BJ (cell line): ENCODE measurements around the gene HNRNPC. TPM values are rescaled to one million over a fixed set of nuclear protein-coding genes. Genes with fewer than 3 reads are reported as not detected.
A peak's percentile ranks its signal among the peaks of the same experiment; 100 is the strongest.

ENCODE experiments used
- CTCF ChIA-PET: fragments of 350-600 bp; formaldehyde crosslinking; extraction: SDS; loops from one replicate; lab custom pipeline; 2021; ENCODE audit warnings: antibody characterized with exemption, inconsistent platforms; lab: Yijun Ruan, JAX
- POLR2A ChIA-PET: fragments of 300-600 bp; sonication (Branson Sonifier 250); formaldehyde crosslinking; extraction: SDS; loops from one replicate; lab custom pipeline; 2021; ENCODE audit warnings: antibody characterized with exemption; lab: Charles Lee
- DNase-seq: peaks from one replicate; pipeline ENCODE4 v3.0.0-alpha.2; 2011; ENCODE audit warnings: low read depth
- H3K27me3 ChIP-seq: 2 replicates; pipeline ENCODE4 v1.6.0; 2011; ENCODE audit warnings: low read length; ENCODE audit not compliant: control insufficient read depth, insufficient read depth
- H3K36me3 ChIP-seq: 2 replicates; pipeline ENCODE4 v1.5.1; 2011; ENCODE audit warnings: low read length; ENCODE audit not compliant: control insufficient read depth, insufficient read depth
- H3K4me3 ChIP-seq: 2 replicates; pipeline ENCODE4 v1.5.1; 2011; ENCODE audit warnings: low read depth, mild to moderate bottlenecking, control low read depth, low read length
- polyA plus RNA-seq: library from polyadenylated mRNA; depleted of rRNA; stranded (reverse); fragments of >200 nt; gene quantifications from 2 replicates; pipeline ENCODE4 v1.2.3, GENCODE V29; 2011
- TF ChIP-seq, protein P1 (sequence below): IDR thresholded peaks from 2 replicates; pipeline ENCODE4 v1.5.1; 2011; ENCODE audit warnings: low read depth, mild to moderate bottlenecking, control low read depth, inconsistent platforms, low read length, moderate library complexity; ENCODE audit not compliant: insufficient read depth

Gene HNRNPC
- polyA plus RNA-seq, 1 experiment, result 540 TPM

DNA sequence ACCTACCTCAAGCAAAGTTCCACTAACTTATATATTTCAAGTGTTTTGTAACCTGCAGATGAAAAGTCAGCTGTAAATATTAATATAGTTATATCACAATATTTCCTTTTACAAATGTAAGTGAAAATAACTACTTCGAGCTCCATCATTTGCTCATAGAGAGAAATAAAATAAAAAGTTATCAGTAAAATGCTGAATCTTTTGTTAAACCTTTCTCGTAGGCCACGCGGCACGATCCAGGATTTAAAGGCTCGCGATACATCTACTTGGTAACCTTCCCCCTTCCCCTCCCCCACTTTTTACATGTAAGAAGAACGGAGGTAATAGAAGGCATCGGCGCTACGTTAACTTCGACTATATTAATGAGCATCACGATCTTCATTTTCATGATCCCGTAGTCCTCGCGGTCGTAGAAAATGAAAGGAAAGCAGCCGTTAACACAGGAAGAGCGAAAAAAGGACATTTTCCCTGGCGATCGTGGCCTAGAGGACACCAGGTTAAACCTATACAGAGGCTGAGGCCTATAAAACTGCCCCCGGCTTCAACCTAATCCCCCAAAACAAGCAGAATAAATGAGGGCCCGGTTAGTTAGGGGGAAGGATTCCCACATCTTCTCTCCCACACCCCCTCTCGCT, 508 bp downstream of the HNRNPC start:
- peaks cover 1% of the 10 kb centered on the region; the same call in 1 of the 2 replicates for H3K36me3 ChIP-seq
- POLR2A ChIA-PET, result no interaction called here
- no peak for DNase-seq

DNA sequence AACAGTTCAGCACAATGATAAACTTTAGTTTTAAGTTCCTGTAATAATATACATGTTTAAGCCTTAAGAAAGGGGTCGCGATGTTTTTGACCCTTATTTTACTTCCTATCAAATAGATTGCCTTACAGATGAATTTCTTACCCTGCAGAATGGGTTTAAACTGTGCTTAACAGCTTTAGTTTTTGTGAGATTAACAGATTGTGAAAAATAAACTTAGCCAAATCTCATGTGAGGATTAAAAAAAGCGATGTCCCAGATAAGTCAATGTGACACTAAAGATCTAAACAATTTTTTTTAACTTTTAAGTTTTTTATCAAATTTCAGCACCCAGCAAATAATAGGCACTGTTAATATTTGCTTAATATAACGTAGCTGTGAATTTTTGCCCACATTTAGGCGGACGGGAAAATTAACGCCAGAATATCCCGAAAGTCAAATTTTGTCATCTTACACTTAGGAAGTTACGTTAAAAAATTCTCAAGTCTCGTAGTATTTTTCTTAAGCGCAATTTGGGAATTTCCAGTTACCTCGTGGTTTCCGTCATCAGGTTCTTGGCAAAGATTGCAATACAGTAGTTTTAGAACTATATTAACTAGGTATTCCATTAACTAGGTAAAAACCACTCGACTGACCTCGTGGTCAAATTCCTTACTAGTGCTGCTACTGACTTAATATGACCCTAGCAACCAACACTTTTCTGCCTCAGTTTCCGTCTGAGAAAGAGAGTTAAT, 1.2 kb downstream of the HNRNPC start:
- DNase-seq, result no peak
- H3K4me3 ChIP-seq, result peak overlapping the region; percentile 71
- POLR2A ChIA-PET, result no interaction called here
- no peaks in the 10 kb centered on the region for H3K27me3 ChIP-seq
- CTCF ChIA-PET, result no interaction called here
- peaks cover 1% of the 10 kb centered on the region; the same call in 1 of the 2 replicates for H3K36me3 ChIP-seq
- TF ChIP-seq, protein P1, sequence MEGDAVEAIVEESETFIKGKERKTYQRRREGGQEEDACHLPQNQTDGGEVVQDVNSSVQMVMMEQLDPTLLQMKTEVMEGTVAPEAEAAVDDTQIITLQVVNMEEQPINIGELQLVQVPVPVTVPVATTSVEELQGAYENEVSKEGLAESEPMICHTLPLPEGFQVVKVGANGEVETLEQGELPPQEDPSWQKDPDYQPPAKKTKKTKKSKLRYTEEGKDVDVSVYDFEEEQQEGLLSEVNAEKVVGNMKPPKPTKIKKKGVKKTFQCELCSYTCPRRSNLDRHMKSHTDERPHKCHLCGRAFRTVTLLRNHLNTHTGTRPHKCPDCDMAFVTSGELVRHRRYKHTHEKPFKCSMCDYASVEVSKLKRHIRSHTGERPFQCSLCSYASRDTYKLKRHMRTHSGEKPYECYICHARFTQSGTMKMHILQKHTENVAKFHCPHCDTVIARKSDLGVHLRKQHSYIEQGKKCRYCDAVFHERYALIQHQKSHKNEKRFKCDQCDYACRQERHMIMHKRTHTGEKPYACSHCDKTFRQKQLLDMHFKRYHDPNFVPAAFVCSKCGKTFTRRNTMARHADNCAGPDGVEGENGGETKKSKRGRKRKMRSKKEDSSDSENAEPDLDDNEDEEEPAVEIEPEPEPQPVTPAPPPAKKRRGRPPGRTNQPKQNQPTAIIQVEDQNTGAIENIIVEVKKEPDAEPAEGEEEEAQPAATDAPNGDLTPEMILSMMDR, result no peak

More for the DNA sequence above, 508 bp downstream of the HNRNPC start:
- TF ChIP-seq, protein P1, result no peak
- CTCF ChIA-PET, result no interaction called here
- Histone ChIP-seq H3K27me3 (no peaks in the 10 kb centered on the region), H3K4me3 (peak overlapping the region; percentile 71)

DNA sequence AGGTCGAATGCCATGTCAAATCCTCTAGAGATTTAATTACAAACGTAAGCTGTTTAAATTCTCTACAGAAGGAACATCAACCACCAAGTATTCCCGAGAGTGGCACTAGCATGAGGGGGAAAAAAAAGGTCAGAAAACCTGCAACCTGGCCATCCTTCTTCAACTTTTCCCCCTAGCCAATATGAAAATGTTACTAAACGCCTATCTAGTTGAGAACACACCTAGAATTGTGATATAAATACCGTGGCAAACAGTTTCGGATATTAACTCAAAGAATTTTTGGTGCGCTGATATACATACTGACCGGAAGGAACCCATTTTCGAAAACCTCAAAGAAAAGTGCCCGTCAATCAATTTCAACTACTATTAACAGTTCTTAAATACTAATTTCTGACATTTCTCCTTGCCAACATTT, 1.8 kb downstream of the HNRNPC start:
- DNase-seq, result no peak
- Histone ChIP-seq H3K4me3 (peak overlapping the region; percentile 71), H3K36me3 (peaks cover 3% of the 10 kb centered on the region), H3K27me3 (no peaks in the 10 kb centered on the region)
- CTCF ChIA-PET, result no interaction called here
- TF ChIP-seq, protein P1, result no peak
- POLR2A ChIA-PET, result interaction anchor here (0.5 kb wide), 1 partner anchor 114 kb away, joined by 8 read pairs; no protein-coding TSS in a partner anchor

DNA sequence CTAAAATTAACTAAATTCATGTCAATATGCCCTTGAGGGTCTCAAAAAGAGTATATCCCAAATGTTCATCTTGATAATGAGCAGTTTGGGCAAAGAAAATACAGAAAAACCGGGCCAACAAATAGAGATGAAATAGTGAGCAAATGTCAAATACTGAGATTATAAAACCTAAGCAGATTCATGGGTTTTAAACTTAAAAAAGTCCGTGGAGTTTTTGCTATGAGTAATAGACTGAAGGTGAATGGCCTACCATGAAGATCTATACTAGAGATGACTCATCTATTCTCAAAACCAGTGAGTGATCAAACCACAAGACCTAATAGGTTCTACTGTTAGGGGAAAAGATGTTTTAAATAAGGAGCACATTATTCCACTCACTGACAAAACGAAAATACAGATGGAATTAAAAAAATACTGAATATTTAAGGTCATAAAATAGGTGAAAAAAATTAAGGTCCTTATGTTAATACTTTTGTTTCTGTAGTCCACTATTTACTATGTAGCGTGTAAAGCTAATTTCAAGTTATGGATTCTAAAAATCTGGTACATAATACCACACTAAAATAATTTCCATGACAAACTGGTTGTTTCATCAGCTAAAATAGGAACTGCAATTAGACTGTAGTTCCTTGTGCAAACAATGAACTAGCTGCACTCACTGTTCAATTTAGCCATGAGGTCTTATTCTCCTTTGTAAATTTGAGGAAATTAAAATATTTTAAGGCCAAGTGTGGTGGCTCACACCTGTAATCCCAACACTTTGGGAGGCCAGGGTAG, 5.0 kb downstream of the HNRNPC start:
- peak; percentile 42 for DNase-seq
- H3K27me3 ChIP-seq, result no peaks in the 10 kb centered on the region
- no peak overlapping the region for H3K4me3 ChIP-seq
- H3K36me3 ChIP-seq, result peaks cover 8% of the 10 kb centered on the region
- TF ChIP-seq, protein P1, result no peak
- POLR2A ChIA-PET, result no interaction called here
- CTCF ChIA-PET, result interaction anchor here (1.3 to 1.5 kb wide), 2 partner anchors 22 to 25 kb away, joined by 4 to 5 read pairs; no protein-coding TSS in a partner anchor
